ENCODE data around the gene MMP1. TPM values are rescaled to one million over a fixed set of nuclear protein-coding genes. Genes with fewer than 3 reads are reported as not detected.

MMP1 gene
- total RNA-seq, 2 donors from 2014 or later = 0.42 to 2.9 TPM

- TF ChIP-seq CTCF (IDR thresholded peaks at IDR 0.05) = no peak
- H3K27me3 ChIP-seq = no peaks in the 10 kb centered on the region
- intact Hi-C loops (cut with DNase I) = no loop called here
Observed at GRCh38 chr11:102784380-102784779, 13.6 kb downstream of the MMP1 start.

GRCh38 chr11:102783720-102784119 lies 14.2 kb downstream of the MMP1 start:
- Histone ChIP-seq H3K36me3 (no peaks in the 10 kb centered on the region), H3K27ac (no peak overlapping the region), H3K9me3 (no peaks in the 10 kb centered on the region), H3K27me3 (no peaks in the 10 kb centered on the region), H3K9ac (ENCODE audit: low read depth in 2 of 2, low read length in 2 of 2) (no peak overlapping the region), H3K4me3 (no peak overlapping the region), H3K4me1 (no peaks in the 10 kb centered on the region)
- no peak for TF ChIP-seq CTCF (IDR thresholded peaks at IDR 0.05)
- DNase-seq = no peak
- intact Hi-C loops (cut with DNase I) = no loop called here

More at GRCh38 chr11:102784380-102784779, 13.6 kb downstream of the MMP1 start:
- no peak overlapping the region for H3K4me3 ChIP-seq
- H3K9ac ChIP-seq (ENCODE audit: low read depth in 2 of 2, low read length in 2 of 2) = no peak overlapping the region
- DNase-seq = no peak
- H3K36me3 ChIP-seq = no peaks in the 10 kb centered on the region
- no peak overlapping the region for H3K27ac ChIP-seq
- no peaks in the 10 kb centered on the region for H3K9me3 ChIP-seq
- no peaks in the 10 kb centered on the region for H3K4me1 ChIP-seq

GRCh38 chr11:102783016-102783415 lies 14.9 kb downstream of the MMP1 start:
- intact Hi-C loops (cut with DNase I) = no loop called here
- no peak overlapping the region for H3K9ac ChIP-seq (ENCODE audit: low read depth in 2 of 2, low read length in 2 of 2)
- no peaks in the 10 kb centered on the region for H3K36me3 ChIP-seq
- no peak for DNase-seq
- no peak for TF ChIP-seq CTCF (IDR thresholded peaks at IDR 0.05)
- no peaks in the 10 kb centered on the region for H3K9me3 ChIP-seq
- no peak overlapping the region for H3K4me3 ChIP-seq
- no peaks in the 10 kb centered on the region for H3K27me3 ChIP-seq
- H3K27ac ChIP-seq = no peak overlapping the region
- no peaks in the 10 kb centered on the region for H3K4me1 ChIP-seq

- intact Hi-C loops (cut with DNase I) = no loop called here
- Histone ChIP-seq H3K9ac (ENCODE audit: low read depth in 2 of 2, low read length in 2 of 2) (no peak overlapping the region), H3K27ac (no peak overlapping the region), H3K4me3 (no peak overlapping the region), H3K9me3 (no peaks in the 10 kb centered on the region), H3K36me3 (no peaks in the 10 kb centered on the region), H3K4me1 (no peaks in the 10 kb centered on the region), H3K27me3 (no peaks in the 10 kb centered on the region)
- DNase-seq = no peak
- no peak for TF ChIP-seq CTCF (IDR thresholded peaks at IDR 0.05)
Observed at GRCh38 chr11:102781676-102782075, 16.3 kb downstream of the MMP1 start.

GRCh38 chr11:102780491-102780918 lies 17.5 kb downstream of the MMP1 start, which contains the start of gene MMP10:
TSS of gene MMP10 (minus strand) at chr11:102780628. CDS start at chr11:102780591, 37 bp downstream.
- no peak within 1 kb of the TSS for H3K9ac ChIP-seq (ENCODE audit: low read depth in 2 of 2, low read length in 2 of 2)
- H3K27me3 ChIP-seq = no peaks in the 10 kb centered on the region
- no peaks in the 10 kb centered on the region for H3K4me1 ChIP-seq
- no peak within 1 kb of the TSS for H3K4me3 ChIP-seq
- no peaks in the 10 kb centered on the region for H3K9me3 ChIP-seq
- TF ChIP-seq CTCF (IDR thresholded peaks at IDR 0.05) = peak; percentile 23
- H3K36me3 ChIP-seq = no peaks in the 10 kb centered on the region
- intact Hi-C loops (cut with DNase I) = no loop called here
- no peak for DNase-seq
- H3K27ac ChIP-seq = no peak within 1 kb of the TSS

Measured in colonic mucosa (tissue), 4 donors.